Neutrophil (primary cell): Measurements from ENCODE around the gene GSK3A.
A peak's percentile ranks its signal among the peaks of the same experiment; 100 is the strongest.

Source experiments
- H3K27ac ChIP-seq: fragments of 200-600 bp; sonication (generic); 2 replicates; pipeline ENCODE4 v1.5.1; 2016; ENCODE audit warnings: mild to moderate bottlenecking, moderate library complexity
- H3K27me3 ChIP-seq: fragments of 200-600 bp; sonication (generic); 2 replicates; pipeline ENCODE4 v1.6.0; 2016; ENCODE audit warnings: mild to moderate bottlenecking
- H3K36me3 ChIP-seq: fragments of 200-600 bp; sonication (generic); 2 replicates; pipeline ENCODE4 v1.5.1; 2017
- H3K4me1 ChIP-seq, 2 experiments: fragments of 200-600 bp in 1 of 2; sonication (generic) in 1 of 2; 1 replicate in 1 of 2; 2 replicates in 1 of 2; pipeline versions ENCODE4 v1.5.1 to v1.6.1; 2013 to 2016; ENCODE audit warnings: low read depth in 1 of 2, low read length in 1 of 2, mild to moderate bottlenecking in 1 of 2, moderate library complexity in 1 of 2; ENCODE audit not compliant: control insufficient read depth in 1 of 2, insufficient read depth in 1 of 2
- H3K4me3 ChIP-seq, 2 experiments: fragments of 200-600 bp in 1 of 2; sonication (generic) in 1 of 2; 1 replicate in 1 of 2; 2 replicates in 1 of 2; pipeline ENCODE4 v1.5.1; 2013 to 2016; ENCODE audit warnings: low read depth in 1 of 2, low read length in 1 of 2, mild to moderate bottlenecking in 1 of 2, moderate library complexity in 1 of 2
- H3K9me3 ChIP-seq: fragments of 200-600 bp; sonication (generic); 2 replicates; pipeline ENCODE4 v1.5.1; 2016
- TF ChIP-seq, protein P1 (sequence below): fragments of 200-600 bp; sonication (generic); IDR thresholded peaks from 2 replicates; pipeline ENCODE4 v1.5.1; 2016; ENCODE audit warnings: antibody characterized with exemption

Gene GSK3A

DNA sequence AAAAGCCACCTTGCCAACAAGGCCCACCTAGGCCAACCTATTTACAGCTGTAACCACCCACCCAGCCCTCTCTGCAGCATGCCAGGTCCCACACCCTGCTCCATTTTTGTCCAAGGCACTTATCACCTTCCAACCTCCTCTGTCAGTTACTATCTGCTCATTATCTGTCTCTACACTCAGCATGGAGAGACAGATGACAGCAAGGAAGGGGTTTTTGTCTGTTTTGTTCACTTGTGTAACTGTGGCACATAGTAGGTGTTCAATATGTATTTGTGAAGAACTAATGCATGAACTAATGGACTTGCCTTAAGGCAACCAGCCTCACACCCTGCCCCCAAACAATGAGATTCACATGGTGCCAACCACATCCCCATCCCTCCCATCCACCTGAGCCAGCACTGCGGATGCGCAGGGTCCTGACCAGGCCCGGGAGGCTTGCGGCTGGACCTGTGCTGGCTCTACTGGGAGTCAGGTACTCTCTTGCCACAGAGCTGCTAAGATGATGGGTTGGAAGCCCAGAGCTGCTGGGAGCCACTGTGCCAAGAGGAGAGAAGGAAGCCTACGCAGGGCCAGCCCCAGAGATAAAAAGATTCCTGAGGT is 42.2 kb downstream of the GSK3A start:
- H3K4me3 ChIP-seq: peak overlapping the region; percentile 66 to 78
- peak overlapping the region; percentile 100 for H3K27ac ChIP-seq
- TF ChIP-seq, protein P1, sequence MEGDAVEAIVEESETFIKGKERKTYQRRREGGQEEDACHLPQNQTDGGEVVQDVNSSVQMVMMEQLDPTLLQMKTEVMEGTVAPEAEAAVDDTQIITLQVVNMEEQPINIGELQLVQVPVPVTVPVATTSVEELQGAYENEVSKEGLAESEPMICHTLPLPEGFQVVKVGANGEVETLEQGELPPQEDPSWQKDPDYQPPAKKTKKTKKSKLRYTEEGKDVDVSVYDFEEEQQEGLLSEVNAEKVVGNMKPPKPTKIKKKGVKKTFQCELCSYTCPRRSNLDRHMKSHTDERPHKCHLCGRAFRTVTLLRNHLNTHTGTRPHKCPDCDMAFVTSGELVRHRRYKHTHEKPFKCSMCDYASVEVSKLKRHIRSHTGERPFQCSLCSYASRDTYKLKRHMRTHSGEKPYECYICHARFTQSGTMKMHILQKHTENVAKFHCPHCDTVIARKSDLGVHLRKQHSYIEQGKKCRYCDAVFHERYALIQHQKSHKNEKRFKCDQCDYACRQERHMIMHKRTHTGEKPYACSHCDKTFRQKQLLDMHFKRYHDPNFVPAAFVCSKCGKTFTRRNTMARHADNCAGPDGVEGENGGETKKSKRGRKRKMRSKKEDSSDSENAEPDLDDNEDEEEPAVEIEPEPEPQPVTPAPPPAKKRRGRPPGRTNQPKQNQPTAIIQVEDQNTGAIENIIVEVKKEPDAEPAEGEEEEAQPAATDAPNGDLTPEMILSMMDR: no peak
- H3K9me3 ChIP-seq: no peaks in the 10 kb centered on the region
- H3K4me1 ChIP-seq: peaks cover 91 to 97% of the 10 kb centered on the region in 2 experiments
- H3K36me3 ChIP-seq: peaks cover 65% of the 10 kb centered on the region
- no peaks in the 10 kb centered on the region for H3K27me3 ChIP-seq

DNA sequence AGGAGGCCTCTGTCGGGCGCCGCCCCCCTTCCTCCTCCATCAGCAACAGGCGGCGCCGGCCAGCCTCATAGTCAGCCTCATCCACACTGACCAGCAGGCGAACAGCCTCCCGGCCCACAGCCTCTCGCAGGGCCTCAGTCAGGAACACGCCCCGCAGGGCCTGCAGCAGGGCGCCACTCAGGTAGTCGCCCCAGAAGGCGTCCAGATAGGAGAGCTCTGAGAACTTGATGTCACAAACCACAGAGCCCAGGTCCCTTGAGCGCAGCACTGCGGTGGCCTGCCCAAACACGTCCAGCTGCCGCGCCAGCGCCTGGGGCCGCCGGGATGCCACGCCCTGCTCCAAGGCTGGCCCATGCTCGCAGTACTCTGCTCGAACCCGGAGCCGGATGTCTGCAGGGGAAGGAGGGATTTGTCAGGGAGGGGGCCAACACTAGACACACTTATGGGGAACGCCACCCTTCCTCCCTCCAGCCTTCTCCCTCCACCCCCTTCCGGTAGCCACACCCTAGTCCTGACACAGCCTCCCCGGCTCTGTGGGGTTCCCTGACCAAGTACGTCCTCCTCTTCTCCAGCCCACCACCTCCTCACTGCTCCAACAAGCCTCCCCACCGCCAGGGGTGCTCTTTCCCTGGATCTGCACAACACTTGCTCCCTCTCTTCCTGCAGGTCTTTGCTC is 42.8 kb downstream of the GSK3A start:
- Histone ChIP-seq H3K36me3 (peaks cover 59% of the 10 kb centered on the region), H3K27ac (peak overlapping the region; percentile 100), H3K4me3 (peak overlapping the region; percentile 66 to 78), H3K9me3 (no peaks in the 10 kb centered on the region), H3K27me3 (no peaks in the 10 kb centered on the region), H3K4me1 (peaks cover 91 to 94% of the 10 kb centered on the region in 2 experiments)
- TF ChIP-seq, protein P1: peak; percentile 64

DNA sequence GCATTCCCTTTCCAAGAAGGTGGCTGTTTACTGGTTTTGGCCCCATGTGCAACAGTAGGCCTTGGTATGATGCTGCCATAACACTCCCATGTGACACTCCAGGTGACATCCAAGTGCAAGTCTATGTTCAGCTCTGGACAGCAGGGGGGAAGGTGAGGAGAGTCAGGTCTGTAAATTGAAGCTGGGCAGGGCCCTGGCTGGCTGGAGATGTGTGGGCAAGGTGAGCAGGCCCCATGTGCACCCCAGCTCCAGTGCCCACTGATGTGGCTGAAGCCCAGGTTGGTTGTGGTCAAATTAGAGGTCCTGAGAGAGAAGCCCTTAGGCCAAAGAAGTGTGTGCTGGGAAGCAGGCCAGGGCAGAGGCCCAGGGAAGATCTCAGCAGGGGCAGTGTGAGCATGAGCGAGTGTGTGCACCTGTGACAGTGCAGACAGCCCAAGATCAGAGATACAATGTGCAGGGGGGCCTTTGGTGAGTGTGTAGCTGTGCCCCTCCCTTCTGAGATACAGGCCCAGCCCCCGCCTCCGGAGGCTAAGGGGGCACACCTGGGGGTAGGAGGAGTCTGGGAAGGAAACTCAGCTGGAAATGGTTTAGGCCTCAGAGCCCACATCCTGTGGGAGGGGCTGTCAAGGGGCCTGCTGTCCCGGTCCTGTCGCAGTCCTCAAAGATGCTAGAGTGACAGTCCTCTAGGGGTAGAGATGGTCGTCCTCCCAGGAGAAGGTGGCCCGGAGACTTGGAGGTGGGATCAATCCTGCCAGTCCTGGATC is 43.5 kb downstream of the GSK3A start:
- no peaks in the 10 kb centered on the region for H3K9me3 ChIP-seq
- H3K4me1 ChIP-seq: peaks cover 84 to 87% of the 10 kb centered on the region in 2 experiments
- no peaks in the 10 kb centered on the region for H3K27me3 ChIP-seq
- peak overlapping the region; percentile 100 for H3K27ac ChIP-seq
- peaks cover 52% of the 10 kb centered on the region for H3K36me3 ChIP-seq
- peak overlapping the region; percentile 66 to 78 for H3K4me3 ChIP-seq
- TF ChIP-seq, protein P1: no peak

DNA sequence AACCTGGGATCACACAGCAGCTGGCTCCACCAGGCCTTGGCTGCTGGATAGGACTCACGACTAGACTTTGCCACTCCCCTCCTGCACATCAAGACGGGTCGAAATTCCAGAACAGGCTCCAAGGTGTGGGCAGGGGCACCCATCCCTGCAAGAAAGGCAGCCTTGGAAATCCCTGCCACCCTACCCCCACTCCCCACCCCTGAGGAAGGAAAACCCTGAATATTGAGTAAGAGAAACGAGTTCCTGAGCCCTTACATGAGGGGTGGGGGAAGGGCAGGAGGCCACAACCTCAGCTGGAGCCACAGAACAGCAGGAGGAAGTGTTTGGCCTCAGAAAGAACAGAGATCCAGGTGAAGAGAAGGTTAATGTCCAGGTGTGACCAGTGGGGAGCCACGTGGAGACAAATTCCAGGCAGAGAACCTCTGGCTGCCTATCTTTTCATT is 45.0 kb downstream of the GSK3A start:
- H3K4me1 ChIP-seq: peaks cover 70 to 72% of the 10 kb centered on the region in 2 experiments
- peaks cover 39% of the 10 kb centered on the region for H3K36me3 ChIP-seq
- TF ChIP-seq, protein P1: no peak
- peak overlapping the region; percentile 100 for H3K27ac ChIP-seq
- H3K4me3 ChIP-seq: peak overlapping the region; percentile 58 to 78
- no peaks in the 10 kb centered on the region for H3K27me3 ChIP-seq
- H3K9me3 ChIP-seq: no peaks in the 10 kb centered on the region

DNA sequence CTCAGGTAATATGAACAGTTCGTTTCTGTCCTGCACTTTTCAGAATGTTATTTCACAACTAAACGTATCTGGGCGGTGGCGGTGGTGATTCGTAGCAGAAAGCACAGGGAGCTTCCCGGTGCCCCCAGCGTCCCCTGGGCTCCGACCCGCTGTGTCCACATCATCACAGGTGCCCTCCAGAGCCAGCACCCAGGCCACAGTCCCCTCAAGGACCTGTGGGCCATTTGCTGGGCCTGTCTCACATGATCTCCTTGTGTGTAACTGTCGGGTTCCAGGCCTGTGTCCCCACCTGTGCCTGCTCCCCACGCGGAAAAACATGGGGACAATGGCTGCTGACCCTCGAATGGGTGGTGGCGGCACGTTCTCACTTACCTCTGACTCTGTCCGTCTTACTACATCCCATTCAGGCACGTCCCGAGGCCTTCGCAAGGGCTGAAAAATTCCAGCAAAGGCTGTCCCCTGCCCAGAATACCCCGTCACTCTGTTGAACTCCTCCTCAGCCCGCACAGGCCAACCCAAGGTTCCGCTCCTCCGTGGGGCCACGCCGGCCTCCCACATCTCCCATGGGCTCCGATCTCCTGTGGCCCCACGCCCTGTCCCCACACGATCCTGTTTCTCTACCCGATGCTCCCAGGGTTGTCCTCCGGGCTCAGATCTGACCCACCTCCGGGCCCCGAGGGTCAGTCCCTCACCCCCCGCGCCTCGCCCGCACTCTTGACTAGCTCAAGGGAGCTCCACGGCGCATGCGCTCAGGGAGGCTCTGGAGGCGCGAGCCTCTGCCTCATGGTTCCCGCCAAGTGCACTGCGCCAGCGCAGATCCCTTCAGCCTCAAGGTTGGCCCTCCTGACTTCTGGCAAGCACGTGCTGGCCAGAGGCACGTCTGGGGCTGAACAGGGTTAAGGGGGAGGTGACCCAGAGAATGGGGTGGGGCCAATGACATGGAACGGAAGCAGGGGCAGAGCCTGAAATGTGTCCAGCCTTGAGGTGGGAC is 46.1 kb downstream of the GSK3A start:
- TF ChIP-seq, protein P1: no peak
- Histone ChIP-seq H3K4me3 (peak overlapping the region; percentile 58 to 78), H3K27ac (peak overlapping the region; percentile 100), H3K4me1 (peaks cover 68 to 69% of the 10 kb centered on the region in 2 experiments), H3K36me3 (peaks cover 38% of the 10 kb centered on the region), H3K27me3 (no peaks in the 10 kb centered on the region), H3K9me3 (no peaks in the 10 kb centered on the region)
